ENCODE results near the gene RPL5.

The RPL5 gene

DNA sequence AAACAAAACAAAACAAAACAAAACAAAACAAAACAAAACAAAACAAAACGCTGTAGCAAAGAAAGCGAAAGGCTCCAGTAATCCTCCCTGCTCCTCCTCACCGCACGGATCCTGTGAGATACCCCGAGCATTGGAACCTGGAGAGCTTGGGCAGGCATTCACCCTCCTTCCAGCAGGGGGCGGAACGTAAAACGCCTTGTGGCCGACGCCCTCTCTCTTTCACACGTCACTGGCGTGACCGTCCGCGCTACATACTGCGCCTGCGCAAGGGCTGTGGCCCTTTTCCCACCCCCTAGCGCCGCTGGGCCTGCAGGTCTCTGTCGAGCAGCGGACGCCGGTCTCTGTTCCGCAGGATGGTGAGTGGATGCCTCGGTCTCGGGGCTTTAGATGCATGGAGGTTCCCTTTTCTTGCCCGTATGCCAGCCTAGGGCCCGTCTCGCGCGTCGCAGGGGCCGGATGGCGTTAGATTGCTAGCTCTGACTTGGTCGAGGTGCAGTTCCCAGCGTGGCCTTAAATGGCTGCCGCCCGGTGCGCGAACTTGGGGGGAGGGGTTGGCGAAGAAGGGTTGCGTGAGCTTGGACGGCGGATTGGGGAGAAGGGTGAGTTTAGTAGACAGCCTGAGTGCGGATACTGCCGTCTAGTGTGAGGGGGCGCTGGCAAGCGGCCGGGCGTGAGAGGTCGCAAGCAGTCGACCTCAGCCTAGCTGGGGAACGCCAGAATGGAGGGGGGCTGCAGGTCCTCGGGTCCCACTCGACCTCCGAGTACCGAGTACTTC is at the start of gene RPL5:
Gene RPL5 (plus strand): TSS at position 279 of the 775 bp plus-strand sequence. CDS start 75 bp downstream, at position 354.
- peak; percentile 97 for DNase-seq (ENCODE audit: low spot score)

DNA sequence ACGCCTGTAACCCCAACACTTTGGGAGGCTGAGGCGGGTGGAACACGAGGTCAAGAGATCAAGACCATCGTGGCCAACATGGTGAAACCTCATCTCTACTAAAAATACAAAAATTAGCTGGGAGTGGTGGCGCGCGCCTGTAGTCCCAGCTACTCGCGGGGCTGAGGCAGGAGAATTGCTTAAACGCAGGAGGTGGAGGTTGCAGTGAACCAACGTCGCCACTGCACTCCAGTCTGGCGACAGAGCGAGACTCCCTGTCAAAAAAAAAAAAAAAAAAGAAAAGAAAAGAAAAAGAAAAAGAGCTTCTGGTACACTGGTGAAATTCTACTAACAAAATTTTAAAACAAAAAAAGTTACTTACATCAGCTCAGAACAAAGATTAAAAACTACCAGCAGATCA is 48.3 kb upstream of the RPL5 start:
- DNase-seq (ENCODE audit: low spot score) = peak; percentile 14

DNA sequence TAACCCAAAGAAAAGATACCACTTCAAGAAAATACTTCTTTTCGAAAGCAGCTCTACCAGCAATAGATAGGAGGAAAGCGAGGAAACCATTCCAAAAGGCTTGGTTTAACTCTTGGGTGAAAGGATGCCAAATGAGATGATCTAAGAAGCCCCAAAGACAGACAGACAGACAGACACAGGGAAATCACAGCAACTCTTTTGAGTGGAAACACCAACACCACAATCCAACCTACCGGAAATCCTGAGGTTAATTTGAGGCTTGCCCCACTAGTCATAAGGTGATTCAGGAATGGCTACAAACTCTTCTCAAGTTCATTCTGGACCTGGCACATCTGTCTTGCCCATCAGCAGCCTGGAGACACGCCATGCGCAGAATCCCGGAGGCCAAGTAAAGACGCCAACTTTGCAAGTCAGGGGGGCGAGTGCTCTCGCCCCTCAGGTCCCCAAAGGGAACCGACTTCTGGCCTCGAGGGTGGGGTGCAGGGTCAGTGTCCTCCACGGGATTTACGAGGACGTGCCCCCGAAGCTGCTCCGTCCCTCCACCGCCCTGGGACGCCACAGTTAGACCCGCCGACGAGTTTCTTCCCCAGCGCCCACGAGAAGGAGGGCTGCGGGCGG is 47.7 kb upstream of the RPL5 start:
- peak; percentile 19 for DNase-seq (ENCODE audit: low spot score)

DNA sequence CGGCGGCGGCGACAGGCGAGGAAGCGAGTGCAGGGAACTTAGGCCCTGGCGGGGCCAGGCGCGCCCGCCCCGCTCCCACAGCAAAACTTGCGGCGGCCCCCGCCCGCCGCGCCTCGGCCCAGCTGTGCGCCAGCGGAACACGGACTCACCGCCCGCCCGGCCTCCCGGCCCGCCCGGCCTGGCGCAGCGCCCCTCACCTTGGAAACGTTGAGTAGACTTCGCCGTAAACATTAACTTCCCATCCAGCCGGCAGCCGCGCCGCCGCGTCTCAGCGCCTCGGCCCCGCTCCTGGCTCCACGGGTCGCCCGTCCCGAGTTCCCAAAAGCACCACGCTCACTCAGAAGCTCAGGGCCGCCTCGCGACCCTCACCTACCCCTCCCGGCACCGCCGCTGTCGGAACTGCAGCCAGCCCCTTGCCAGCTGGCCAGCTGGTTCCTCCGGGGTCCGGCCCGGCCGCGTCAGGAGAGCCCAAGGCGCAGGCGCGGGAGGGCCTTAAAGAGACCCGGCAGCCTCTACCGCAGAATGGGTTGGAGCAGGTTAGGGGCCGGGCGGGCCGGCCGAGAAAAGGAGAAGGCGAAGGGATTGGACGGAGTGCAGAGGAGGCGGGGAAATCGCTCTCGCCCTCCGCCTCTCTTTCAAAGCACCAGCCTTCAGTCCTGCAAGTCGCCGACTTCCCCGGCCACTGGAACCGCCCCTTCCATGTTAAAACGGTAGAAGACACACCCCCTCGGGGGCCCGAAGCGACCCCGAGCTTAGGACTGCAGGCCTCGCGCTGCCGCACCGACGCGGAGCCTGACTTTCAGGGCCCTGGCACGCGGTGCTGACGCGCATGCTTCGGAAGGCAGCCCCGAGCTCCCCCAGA is 47.0 kb upstream of the RPL5 start, which contains the start of gene EVI5:
Gene EVI5 (minus strand): TSS at position 470 of the 862 bp plus-strand sequence. CDS start 48,562 bp downstream, outside the sequence.
- DNase-seq (ENCODE audit: low spot score) = peak; percentile 95

DNA sequence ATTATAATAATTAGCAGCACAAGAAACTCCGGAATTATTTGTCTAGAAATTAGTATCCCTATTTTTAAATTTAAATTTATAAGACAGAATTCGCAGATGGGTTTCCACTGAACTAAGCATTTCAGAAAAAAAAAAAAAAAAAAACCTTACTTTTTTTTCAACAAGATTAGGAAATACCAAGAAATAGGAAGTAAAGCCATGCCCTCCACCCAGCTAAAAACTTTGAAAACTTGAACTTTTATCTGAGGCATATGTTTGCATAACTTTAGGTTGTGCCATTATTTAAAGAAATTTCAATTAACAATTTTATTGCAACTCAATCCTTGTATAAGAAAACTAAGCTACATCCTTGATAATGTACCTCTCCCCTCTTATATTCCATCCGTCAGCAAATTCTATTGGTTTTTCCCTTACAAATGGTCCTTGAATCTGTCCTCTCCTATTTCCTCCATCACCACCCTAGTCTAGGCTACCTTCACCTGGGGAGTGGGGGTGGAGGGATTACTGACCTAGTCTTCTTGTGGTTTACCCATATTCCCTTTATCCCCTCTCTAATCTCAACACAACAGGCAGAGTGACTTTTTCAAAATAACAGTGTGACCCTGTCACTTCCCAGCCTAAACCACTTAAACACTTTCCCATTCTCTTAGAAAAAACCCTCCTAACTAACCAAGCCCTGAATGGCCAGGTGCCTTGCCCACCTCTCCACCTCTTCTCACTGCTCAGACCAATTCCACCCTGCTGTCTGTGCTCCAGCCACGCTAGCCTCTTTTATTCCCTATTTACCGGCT is 45.5 kb upstream of the RPL5 start:
- DNase-seq (ENCODE audit: low spot score) = no peak

DNA sequence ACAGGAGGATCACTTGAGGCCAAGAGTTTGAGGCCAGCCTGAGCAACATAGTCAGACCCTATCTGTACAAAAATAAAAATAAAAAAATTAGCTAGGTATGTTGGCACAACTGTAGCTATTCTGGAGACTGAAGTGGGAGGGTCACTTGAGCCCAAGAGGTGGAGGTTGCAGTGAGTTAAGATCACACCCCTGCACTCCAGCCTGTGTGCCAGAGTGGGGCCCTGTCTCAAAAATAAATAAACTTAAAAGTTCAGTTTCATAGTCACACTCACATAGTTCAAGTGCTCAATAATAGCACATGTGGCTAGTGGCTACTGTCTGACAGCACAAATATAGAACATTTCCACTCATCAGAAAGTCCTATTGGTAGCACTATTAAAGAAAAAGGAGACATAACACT is 41.8 kb upstream of the RPL5 start:
- no peak for DNase-seq (ENCODE audit: low spot score)

DNA sequence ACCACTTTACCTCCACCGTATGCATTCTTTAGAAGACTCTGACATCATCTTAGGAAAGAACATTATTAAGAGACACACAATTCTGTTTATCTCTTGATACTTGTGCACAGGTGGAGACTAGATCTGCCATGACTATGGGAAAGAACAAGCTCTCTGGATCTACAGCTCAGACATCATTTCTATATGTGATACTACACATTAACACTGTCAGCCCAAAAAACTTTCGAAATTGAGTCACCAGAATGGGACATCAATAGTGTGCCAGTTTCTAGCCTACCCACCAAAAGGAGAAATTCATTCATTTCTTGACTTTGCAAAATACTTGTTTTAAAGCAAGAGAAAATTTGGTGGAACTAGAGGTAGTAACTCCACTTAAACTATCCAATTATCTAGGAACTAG is 41.0 kb upstream of the RPL5 start:
- DNase-seq (ENCODE audit: low spot score) = no peak

DNA sequence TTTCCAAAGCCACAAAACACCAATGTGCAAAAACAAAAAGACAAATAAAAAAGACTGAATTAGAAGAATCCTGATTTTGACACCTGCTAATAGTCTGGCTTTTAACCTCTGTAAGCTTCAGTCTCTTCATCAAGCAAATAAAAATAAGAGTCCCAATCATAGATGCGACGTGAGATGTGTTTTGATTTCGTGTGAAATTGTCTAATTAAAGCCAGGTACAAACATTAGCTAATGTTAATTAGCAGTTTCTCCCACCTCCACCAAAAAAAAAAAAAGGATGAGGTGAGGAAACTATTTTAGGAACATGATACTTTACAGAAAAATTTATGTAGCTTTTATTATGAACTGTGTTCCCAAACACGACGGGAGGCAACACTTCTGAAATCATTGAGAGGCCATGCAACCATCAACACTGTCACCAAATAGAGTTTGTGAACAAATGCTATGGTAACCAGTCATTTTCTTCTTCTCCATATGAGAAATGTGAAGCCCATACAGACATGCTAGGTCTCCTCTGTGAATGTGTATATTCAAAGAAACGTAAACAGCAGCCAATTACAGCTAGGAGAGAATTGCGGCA is 40.3 kb upstream of the RPL5 start:
- no peak for DNase-seq (ENCODE audit: low spot score)

DNA sequence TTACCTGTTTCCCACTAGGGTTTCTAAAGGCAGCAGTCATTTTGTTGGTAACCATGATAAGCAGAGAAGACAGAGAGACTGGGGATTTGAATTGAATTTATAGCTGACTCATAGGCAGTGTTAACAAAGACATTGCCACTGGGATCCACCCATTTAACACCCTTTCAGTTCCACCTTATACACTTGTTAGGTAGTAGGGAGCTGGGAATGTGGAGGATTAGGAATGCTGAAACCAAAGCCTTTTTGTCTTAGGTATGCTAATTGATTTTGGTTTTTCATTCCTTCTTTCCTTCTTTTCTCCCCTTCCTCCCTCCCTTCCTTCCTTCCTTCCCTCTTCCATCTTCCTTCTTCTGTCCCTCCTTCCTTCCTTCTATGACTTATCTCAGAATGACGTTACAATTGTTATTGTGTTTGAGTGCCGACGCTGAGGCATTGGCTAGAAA is 39.5 kb upstream of the RPL5 start:
- DNase-seq (ENCODE audit: low spot score) = no peak

DNA sequence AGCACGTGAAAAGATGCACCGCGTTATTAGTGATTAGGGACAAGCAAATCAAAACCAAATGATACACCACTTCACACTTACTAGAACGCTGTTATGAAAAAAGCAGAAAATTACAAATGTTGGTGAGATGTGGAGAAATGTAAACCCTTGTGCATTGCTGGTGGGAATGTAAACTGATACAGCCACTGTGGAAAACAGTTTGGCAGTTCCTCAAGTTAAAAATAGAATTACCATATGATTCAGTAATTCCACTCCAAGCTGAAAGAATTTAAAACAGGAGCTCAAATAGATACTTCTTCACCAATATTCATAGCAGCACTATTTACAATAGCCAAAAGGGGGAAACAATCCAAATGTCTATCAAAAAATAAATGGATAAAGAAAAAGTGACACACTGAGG is 36.7 kb upstream of the RPL5 start:
- no peak for DNase-seq (ENCODE audit: low spot score)

DNA sequence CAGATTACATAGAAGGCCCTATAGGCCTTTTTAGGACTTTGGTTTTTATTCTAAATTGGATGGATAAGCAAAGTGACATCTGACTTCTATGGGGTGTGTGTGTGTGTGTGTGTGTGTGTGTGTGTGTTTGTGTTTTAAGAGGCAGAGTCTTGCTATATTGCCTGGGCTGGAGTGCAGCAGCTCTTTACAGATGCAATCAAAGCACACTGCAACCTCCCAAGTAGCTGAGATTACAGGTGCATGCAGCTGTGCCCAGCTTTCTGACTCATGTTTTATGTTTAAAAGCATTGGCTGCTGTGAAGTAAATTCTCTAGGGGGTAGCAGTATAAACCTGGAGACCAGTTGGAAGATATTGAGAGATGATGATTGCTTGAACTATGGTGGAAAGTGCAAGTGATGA is 34.5 kb upstream of the RPL5 start:
- no peak for DNase-seq (ENCODE audit: low spot score)

DNA sequence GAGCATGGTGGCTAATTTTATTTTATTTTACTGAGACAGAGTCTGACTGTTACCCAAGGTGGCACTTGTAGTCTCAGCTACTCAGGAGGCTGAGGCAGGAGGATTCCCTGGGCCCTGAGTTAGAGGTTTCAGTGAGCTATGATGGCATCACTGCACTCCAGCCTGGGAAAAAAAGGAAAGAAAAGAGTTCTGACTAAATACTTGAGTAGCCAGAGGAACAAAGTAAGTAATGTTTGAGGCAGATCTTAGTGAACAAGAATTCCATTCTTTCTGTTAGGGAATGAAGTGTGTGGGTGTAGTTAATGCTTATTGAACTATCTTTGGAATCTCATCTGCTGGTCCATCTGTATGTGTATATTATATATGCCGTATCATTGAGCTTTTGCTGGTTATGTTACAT is 33.9 kb upstream of the RPL5 start:
- no peak for DNase-seq (ENCODE audit: low spot score)

DNA sequence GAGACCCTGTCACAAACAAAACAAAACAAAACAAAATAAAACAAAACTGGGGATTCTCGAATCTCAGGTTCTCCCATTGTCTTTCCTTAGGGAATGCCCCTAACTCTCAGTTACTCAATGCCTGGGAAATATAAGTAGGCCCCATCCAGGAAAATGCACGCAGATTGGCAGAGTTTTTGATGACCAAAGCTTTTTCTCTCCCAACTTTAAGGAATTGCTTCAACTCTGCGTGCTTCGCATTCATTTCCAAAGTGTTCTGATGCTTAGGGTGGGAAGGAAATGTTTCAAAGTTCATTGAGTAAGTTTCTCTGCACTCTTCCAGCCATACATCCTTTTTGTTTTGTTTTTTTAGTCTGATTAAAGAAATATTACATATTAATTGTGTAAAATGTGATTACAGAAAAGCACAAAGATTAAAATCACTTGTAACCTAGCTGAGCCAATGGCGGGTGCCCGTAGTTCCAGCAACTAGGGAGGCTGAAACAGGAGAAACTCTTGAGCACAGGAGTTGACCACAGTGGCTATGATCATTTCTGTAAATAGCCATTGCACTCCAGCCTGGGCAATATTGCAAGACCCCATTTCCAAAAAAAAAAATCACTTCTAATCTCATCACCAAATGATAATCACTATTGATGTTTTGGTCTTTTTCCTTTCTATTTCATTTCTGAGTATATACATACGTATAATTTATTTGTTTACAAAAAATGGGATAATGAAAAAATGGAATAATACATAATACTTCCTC is 28.5 kb upstream of the RPL5 start:
- no peak for DNase-seq (ENCODE audit: low spot score)

DNA sequence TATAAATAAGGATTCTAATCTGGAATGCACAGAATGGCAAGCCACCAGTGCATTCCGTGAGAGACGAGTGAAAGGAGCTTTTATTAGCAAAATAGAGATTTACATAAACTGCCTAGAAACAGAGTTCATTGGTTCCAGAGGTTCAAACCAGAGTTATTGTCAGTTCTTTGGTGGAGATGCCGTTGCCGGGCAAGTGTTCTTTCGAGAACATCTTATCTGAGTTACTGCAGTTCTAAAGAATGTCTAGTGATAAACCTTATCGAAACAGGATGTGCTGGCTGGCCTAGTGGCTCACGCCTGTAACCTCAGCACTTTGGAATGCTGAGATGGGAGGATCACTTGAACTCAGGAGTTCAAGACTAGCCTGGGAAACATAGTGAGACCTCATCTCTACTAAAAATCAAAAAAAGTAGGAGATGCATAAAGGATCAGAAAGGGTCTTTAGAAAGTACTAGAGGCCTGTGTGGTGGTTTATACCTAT is 27.1 kb upstream of the RPL5 start:
- peak; percentile 31 for DNase-seq (ENCODE audit: low spot score)

DNA sequence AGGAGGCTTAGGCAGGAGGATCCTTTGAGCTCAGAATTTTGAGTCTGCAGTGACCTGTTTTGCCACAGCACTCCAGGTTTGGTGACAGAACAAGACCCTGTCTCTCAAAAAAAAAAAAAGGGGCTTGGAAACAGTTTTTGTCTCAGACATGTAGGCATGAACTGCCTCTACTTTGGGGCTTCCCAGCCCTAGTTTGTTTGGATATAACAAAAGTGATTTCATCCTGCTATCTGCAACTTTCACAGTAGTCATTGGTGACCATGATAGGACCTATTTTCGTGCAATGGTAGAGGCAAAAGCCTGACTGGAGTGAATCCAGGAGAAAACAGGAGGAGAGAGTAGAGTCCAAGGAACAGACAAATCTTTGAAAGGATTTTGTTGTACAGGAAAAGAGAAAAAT is 26.6 kb upstream of the RPL5 start:
- no peak for DNase-seq (ENCODE audit: low spot score)

DNA sequence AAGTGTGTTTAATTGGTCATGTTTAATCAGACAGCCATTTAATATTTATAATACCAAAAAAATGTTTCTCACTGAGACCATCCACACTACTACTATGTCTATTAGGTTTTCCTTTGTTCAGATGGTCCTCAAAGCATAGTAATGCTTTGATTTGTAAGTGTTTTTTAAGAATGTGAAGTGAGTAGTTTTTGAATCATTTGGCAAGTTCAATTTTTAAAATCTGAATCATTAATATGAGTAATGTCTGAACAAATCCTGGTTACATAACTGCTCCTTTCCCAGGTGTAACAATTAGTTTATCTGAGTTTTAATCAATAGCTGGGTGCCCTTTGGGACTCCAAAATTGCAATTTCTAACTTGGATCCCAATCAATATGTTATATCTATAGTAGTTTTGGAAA is 23.5 kb upstream of the RPL5 start:
- DNase-seq (ENCODE audit: low spot score) = no peak

DNA sequence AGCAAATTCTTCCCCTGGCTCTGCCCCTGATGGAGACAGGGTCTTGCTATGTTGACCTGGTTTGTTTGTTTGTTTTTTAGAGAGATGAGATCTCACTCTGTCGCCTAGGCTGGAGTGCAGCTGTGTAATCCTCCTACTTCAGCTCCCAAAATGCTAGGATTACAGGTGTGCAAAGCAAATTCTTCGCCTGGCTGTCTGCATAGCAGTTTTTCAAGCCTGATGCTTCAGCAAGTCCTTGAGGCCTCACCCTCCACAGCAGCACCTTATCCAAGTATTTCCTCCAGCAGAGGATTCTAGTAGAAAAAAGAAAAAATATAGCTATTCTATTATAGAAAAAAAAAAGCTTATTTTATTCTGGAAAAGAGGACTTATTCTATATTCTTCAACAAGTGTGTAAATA is 15.1 kb upstream of the RPL5 start:
- DNase-seq (ENCODE audit: low spot score) = no peak

DNA sequence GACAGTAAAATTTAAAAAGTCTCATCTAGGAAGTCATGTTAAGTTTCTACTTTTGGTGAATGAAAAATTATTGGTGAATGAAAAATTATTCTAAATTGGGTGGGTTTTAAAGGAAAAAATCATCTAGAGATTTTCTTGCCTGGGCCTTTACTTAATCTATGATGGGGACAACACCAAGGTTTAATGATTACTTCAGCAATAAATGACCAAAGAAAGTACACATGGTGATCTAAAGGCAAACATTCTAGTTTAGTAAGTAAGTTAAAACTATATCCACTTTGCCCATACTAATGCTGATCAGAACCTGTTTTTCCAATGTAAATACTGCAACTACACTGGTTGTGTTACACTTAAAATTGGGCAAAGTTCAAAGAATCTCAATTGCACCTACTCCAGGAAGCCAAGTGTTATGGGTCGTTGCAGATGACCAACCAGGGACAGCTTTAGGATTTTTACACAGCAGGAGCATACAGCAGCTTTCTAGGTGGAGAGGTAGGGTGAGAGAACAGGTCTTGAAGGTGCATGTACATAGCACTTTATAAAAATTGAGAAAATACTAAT is 14.6 kb upstream of the RPL5 start:
- no peak for DNase-seq (ENCODE audit: low spot score)

DNA sequence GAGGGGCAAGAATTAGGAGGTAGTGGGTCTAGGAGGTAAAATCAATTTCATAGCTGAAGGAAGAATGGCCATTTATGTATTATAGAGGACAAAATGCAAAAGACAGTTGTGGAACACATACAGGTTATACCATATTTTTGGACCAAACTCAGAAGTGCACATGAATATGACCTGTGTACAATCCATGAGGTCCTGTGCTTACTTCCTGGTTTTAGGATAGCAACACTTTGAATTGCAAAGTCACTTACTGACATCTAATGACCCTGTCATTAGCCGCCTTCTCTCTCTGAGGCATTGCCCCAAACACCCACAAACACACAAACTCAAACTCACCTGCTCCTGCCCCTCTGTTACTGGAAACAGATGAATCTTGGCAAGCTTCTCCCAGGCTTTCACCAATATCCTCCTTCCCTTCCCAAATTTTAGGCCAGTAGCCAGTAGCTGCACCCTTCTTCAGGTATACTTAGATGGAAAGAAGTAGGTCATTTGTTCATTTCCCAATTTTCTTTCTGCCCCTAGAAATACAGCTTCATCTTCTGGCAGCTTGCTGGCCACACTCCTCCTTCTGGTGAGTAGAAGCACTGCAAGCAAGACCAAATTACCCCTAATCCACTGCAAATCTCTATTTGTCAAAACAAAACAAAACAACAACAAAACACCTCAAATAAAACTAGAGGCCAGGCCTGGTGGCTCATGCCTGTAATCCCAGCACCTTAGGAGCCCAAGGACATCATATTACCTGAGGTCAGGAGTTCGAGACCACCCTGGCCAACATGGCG is 13.7 kb upstream of the RPL5 start:
- DNase-seq (ENCODE audit: low spot score) = no peak
